ENCODE results near the gene CRYZ.

DNA sequence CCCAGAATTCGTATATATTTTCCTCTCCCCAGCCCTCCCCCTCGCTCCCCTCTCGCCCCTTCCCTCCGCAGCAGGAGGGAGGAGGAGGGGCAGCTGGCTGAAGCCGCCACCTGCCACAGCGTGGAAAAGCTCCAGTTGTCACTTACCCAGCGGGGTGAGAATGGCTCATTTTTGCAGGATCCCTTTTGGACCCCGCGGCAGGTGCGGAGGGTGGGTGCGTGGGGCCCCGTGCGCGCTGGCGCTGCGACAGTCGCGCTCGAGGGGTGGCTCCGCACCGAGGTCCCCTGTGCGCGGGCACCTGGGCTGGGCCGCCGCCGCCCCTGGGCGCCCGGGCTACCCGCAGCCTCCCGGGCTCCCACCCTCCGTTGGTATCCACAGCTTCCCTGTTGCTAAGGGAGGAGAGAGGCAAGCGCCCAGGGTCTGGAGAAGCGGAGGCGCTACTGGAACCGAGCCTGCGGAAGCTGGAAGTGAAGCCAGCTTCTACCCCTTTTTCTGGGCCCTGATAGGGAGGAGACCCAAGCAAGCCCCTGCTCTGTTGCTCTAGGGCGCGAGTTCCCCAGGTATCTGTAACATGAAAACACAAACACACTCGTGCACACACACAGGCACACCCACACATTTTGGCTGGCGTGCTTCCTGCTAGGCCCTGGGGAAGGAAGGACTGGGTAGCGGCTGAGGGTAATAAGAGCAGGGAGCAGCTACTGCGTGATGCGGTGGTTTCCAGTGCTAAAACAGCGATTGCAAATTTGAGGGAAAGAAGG is 59.3 kb downstream of the CRYZ start, which contains the start of gene ERICH3:
- TF ChIP-seq EZH2phosphoT487 (IDR thresholded peaks at IDR 0.05; ENCODE audit: borderline replicate concordance, low read length) = no peak
- TF ChIP-seq, protein P1, sequence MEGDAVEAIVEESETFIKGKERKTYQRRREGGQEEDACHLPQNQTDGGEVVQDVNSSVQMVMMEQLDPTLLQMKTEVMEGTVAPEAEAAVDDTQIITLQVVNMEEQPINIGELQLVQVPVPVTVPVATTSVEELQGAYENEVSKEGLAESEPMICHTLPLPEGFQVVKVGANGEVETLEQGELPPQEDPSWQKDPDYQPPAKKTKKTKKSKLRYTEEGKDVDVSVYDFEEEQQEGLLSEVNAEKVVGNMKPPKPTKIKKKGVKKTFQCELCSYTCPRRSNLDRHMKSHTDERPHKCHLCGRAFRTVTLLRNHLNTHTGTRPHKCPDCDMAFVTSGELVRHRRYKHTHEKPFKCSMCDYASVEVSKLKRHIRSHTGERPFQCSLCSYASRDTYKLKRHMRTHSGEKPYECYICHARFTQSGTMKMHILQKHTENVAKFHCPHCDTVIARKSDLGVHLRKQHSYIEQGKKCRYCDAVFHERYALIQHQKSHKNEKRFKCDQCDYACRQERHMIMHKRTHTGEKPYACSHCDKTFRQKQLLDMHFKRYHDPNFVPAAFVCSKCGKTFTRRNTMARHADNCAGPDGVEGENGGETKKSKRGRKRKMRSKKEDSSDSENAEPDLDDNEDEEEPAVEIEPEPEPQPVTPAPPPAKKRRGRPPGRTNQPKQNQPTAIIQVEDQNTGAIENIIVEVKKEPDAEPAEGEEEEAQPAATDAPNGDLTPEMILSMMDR (conservative IDR thresholded peaks at IDR 0.05; ENCODE audit: low read depth, low read length) = no peak
